HG03135 (cell line): Measurements from ENCODE around the gene WFIKKN1.

Experiments used
- ATAC-seq: cut with Tn5 transposase; IDR thresholded peaks from one replicate; pipeline ENCODE4 v1.9.1; 2021; ENCODE audit warnings: mild to moderate bottlenecking, moderate library complexity; ENCODE audit not compliant: unreplicated experiment

The WFIKKN1 gene

DNA sequence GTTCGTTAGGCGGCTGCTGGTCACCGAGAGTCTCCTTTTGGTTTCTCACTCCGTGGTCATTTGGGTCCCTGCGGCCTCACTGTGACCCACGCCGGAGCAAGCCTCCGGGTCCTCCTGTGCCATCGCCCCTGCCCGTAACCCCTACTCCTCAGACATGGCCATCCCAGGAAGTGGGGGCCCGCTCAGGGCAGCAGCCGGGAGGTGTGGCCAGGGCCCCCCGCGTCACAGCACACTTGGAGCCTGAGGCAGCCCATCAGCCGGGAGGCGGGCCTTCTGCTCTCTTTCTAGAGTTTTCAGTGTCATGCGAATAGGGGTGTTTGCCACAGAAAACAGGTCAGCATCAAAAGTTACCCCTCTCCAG, 7.9 kb upstream of the WFIKKN1 start:
- no peak for ATAC-seq

- no peak for ATAC-seq
Measured at GRCh38 chr16:624526-625070, 6.2 kb upstream of the WFIKKN1 start.

DNA sequence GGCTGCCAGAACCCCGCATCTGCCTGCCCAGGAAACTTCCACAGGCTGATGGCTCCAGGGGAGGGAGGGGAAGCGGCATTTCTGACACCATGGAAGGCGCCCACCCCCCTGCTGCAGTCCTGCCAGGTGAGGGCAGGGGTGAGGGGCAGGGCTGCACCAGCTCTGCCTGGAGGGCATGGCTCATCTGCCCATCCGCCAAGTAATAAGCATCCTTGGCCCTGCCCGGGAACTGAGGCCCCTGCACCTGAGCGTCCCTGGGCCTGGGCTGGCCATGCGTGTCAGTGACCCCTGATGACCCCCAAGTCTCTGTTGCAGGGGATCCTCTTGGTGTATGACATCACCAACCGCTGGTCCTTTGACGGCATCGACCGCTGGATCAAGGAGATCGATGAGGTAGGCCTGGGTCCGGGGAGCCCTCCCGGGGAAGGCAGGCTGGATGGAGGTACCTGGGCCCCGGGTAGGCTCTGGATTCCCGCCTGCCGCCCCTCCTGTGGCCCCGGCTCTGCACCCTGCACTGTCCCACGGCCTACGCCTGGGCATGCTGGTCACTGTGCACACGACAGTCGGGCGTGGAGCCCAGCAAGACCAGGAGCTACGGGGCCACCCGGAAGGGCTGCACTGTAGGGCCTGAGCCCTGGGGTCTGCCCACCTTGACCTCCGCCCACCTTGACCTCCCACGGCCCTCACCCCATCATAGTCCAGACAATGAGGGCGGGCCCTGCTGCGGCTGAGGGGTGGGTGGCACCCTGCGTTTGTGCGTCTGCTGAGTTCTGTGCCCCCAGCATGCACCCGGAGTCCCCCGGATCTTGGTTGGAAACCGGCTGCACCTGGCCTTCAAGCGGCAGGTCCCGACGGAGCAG, 5.4 kb upstream of the WFIKKN1 start:
- no peak for ATAC-seq

GRCh38 chr16:625977-626765, 4.6 kb upstream of the WFIKKN1 start:
- ATAC-seq = no peak

GRCh38 chr16:626787-627453, 3.9 kb upstream of the WFIKKN1 start:
- no peak for ATAC-seq

GRCh38 chr16:627454-628239, 3.1 kb upstream of the WFIKKN1 start:
- ATAC-seq = no peak

- ATAC-seq = no peak
Measured at GRCh38 chr16:628321-629061, 2.3 kb upstream of the WFIKKN1 start.

GRCh38 chr16:629185-629832, 1.5 kb upstream of the WFIKKN1 start:
- ATAC-seq = no peak

GRCh38 chr16:629833-630248, 944 bp upstream of the WFIKKN1 start:
- no peak for ATAC-seq

- ATAC-seq = no peak
Measured at GRCh38 chr16:630249-630814, 453 bp upstream of the WFIKKN1 start.

DNA sequence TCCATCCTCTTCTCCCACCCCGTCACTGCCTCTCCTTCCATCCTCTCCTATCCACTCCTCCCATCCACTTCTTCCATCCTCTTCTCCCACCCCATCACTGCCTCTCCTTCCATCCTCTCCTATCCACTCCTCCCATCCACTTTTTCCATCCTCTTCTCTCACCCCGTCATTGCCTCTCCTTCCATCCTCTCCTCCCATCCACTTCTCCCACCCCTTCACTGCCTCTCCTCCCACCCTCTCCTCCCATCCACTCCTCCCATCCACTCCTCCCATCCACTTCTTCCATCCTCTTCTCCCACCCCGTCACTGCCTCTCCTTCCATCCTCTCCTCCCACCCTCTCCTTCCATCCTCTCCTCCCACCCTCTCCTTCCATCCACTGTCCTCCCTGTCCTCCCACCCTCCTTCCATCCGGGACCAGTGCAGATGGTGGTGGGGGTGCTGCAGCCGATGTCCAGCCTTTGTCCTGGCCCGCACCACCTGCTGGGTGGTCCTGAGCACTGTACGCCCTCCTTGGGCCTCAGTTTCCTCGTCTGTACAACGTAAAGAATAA, 1.1 kb downstream of the WFIKKN1 start:
- no peak for ATAC-seq

DNA sequence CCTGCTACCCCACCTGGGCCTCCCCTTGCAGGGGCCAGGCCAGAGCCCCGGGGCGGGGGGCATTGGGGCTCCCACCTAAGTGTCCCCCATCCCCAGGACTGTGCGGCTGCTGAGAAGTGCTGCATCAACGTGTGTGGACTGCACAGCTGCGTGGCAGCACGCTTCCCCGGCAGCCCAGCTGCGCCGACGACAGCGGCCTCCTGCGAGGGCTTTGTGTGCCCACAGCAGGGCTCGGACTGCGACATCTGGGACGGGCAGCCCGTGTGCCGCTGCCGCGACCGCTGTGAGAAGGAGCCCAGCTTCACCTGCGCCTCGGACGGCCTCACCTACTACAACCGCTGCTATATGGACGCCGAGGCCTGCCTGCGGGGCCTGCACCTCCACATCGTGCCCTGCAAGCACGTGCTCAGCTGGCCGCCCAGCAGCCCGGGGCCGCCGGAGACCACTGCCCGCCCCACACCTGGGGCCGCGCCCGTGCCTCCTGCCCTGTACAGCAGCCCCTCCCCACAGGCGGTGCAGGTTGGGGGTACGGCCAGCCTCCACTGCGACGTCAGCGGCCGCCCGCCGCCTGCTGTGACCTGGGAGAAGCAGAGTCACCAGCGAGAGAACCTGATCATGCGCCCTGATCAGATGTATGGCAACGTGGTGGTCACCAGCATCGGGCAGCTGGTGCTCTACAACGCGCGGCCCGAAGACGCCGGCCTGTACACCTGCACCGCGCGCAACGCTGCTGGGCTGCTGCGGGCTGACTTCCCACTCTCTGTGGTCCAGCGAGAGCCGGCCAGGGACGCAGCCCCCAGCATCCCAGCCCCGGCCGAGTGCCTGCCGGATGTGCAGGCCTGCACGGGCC, 1.9 kb downstream of the WFIKKN1 start:
- ATAC-seq = no peak

DNA sequence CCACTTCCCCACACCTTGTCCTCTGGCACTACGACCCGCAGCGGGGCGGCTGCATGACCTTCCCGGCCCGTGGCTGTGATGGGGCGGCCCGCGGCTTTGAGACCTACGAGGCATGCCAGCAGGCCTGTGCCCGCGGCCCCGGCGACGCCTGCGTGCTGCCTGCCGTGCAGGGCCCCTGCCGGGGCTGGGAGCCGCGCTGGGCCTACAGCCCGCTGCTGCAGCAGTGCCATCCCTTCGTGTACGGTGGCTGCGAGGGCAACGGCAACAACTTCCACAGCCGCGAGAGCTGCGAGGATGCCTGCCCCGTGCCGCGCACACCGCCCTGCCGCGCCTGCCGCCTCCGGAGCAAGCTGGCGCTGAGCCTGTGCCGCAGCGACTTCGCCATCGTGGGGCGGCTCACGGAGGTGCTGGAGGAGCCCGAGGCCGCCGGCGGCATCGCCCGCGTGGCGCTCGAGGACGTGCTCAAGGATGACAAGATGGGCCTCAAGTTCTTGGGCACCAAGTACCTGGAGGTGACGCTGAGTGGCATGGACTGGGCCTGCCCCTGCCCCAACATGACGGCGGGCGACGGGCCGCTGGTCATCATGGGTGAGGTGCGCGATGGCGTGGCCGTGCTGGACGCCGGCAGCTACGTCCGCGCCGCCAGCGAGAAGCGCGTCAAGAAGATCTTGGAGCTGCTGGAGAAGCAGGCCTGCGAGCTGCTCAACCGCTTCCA, 2.7 kb downstream of the WFIKKN1 start:
- no peak for ATAC-seq

GRCh38 chr16:634051-634670, 3.4 kb downstream of the WFIKKN1 start:
- ATAC-seq = no peak

DNA sequence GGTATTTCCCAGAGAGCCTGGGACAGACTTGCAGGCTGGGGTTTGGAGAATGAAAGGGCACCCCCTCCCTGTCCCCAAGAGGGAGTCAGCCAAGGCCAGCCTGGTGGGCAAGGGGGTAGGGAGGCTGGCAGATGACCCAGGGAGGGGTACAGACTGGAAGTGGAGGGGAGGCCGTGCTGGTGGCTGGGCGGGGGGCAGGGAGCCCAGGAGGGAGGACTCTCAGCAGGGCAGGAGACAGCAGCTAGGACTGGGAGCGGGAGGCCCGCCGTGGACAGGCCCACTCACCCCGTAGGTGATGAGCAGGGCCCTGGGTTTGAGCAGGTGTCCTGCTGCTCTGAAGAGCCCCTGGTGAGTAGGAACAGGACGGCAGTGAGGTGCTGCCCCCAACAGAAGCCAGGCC, 4.2 kb downstream of the WFIKKN1 start:
- no peak for ATAC-seq

GRCh38 chr16:635573-636205, 4.9 kb downstream of the WFIKKN1 start:
- no peak for ATAC-seq
